ENCODE data around the gene MAP4K4. TPM values are rescaled to one million over a fixed set of nuclear protein-coding genes. Genes with fewer than 3 reads are reported as not detected.
"Not testable (repeated sequence)": the region's sequence is repeated elsewhere in the genome, so short reads cannot be mapped to it uniquely, and the experiment has no call there.

MAP4K4 gene
- polyA plus RNA-seq, 1 experiment: 158 TPM

GRCh38 chr2:101912545-101912944 lies 215.0 kb downstream of the MAP4K4 start:
- no peaks in the 10 kb centered on the region for H3K27me3 ChIP-seq (ENCODE audit: control insufficient read depth, insufficient read depth, low read length)
- no peak overlapping the region for H3K27ac ChIP-seq (ENCODE audit: low read depth, low read length)
- ChIA-PET CTCF (interaction anchor here (0.8 kb wide), 1 partner anchor 254 kb away, joined by 4 read pairs; no protein-coding TSS in a partner anchor), POLR2A (no interaction called here)
- no peak overlapping the region for H3K4me3 ChIP-seq (ENCODE audit: low read depth, low read length)
- no peak for DNase-seq (ENCODE audit: low read depth, low spot score)
- TF ChIP-seq CTCF (IDR thresholded peaks at IDR 0.05; ENCODE audit: low read depth, low read length): no peak
- no peaks in the 10 kb centered on the region for H3K9me3 ChIP-seq (ENCODE audit: control insufficient read depth, insufficient read depth, low read length)

- H3K9me3 ChIP-seq (ENCODE audit: control insufficient read depth, insufficient read depth, low read length): peaks cover 7% of the 10 kb centered on the region
- POLR2A ChIA-PET: no interaction called here
These were observed 223.9 kb downstream of the MAP4K4 start for GRCh38 chr2:101921319-101921952.

GRCh38 chr2:101921953-101922325 lies 224.4 kb downstream of the MAP4K4 start:
- H3K27me3 ChIP-seq (ENCODE audit: control insufficient read depth, insufficient read depth, low read length): peaks cover 10% of the 10 kb centered on the region
- H3K4me3 ChIP-seq (ENCODE audit: low read depth, low read length): no peak overlapping the region
- DNase-seq (ENCODE audit: low read depth, low spot score): no peak
- no peak for TF ChIP-seq CTCF (IDR thresholded peaks at IDR 0.05; ENCODE audit: low read depth, low read length)
- CTCF ChIA-PET: no interaction called here
- no peak overlapping the region for H3K27ac ChIP-seq (ENCODE audit: low read depth, low read length)
- POLR2A ChIA-PET: no interaction called here
- H3K9me3 ChIP-seq (ENCODE audit: control insufficient read depth, insufficient read depth, low read length): peaks cover 7% of the 10 kb centered on the region

More at GRCh38 chr2:101921319-101921952, 223.9 kb downstream of the MAP4K4 start:
- Histone ChIP-seq H3K27ac (ENCODE audit: low read depth, low read length) (no peak overlapping the region), H3K4me3 (ENCODE audit: low read depth, low read length) (no peak overlapping the region), H3K27me3 (ENCODE audit: control insufficient read depth, insufficient read depth, low read length) (peaks cover 10% of the 10 kb centered on the region)
- CTCF ChIA-PET: no interaction called here
- TF ChIP-seq CTCF (IDR thresholded peaks at IDR 0.05; ENCODE audit: low read depth, low read length): no peak
- no peak for DNase-seq (ENCODE audit: low read depth, low spot score)

GRCh38 chr2:101924311-101924710 lies 226.8 kb downstream of the MAP4K4 start:
- peaks cover 10% of the 10 kb centered on the region for H3K27me3 ChIP-seq (ENCODE audit: control insufficient read depth, insufficient read depth, low read length)
- H3K27ac ChIP-seq (ENCODE audit: low read depth, low read length); DNase-seq (ENCODE audit: low read depth, low spot score); POLR2A ChIA-PET; H3K4me3 ChIP-seq (ENCODE audit: low read depth, low read length); CTCF ChIA-PET: not testable (repeated sequence)
- peaks cover 13% of the 10 kb centered on the region for H3K9me3 ChIP-seq (ENCODE audit: control insufficient read depth, insufficient read depth, low read length)

- Histone ChIP-seq H3K9me3 (ENCODE audit: control insufficient read depth, insufficient read depth, low read length) (peaks cover 7% of the 10 kb centered on the region), H3K27ac (ENCODE audit: low read depth, low read length) (no peak overlapping the region), H3K4me3 (ENCODE audit: low read depth, low read length) (no peak overlapping the region), H3K27me3 (ENCODE audit: control insufficient read depth, insufficient read depth, low read length) (peaks cover 8% of the 10 kb centered on the region)
- CTCF ChIA-PET: interaction anchor here (0.7 kb wide), 1 partner anchor 46 kb away, joined by 3 read pairs; no protein-coding TSS in a partner anchor
- TF ChIP-seq CTCF (IDR thresholded peaks at IDR 0.05; ENCODE audit: low read depth, low read length): no peak
- no peak for DNase-seq (ENCODE audit: low read depth, low spot score)
- POLR2A ChIA-PET: no interaction called here
These were observed 232.5 kb downstream of the MAP4K4 start for GRCh38 chr2:101930019-101930418.

Measured in AG04450 (cell line).